MM.1S (cell line): Measurements from ENCODE around the gene CDC34.

Source experiments
- CTCF ChIP-seq: fragments of 300-600 bp; sonication (generic); IDR thresholded peaks from 2 replicates; pipeline ENCODE4 v1.5.1; 2016; ENCODE audit warnings: antibody characterized with exemption, low read length, mixed read lengths
- EZH2 ChIP-seq: fragments of 300-600 bp; sonication (generic); optimal IDR thresholded peaks from 2 replicates; pipeline ENCODE3; 2017; ENCODE audit warnings: low read depth, mild to moderate bottlenecking, antibody characterized with exemption, low read length, mixed read lengths
- EZH2phosphoT487 ChIP-seq: fragments of 300-600 bp; sonication (generic); IDR thresholded peaks from 2 replicates; pipeline ENCODE4 v1.6.1; 2018; ENCODE audit warnings: antibody characterized with exemption, low read length

GRCh38 chr19:585551-586110, 54.1 kb downstream of the CDC34 start:
- TF ChIP-seq EZH2phosphoT487, result no peak
- no peak for TF ChIP-seq EZH2
- no peak for TF ChIP-seq CTCF
